Stimulated activated CD8-positive, alpha-beta memory T cell treated with anti-CD3 and anti-CD28 coated beads, Interleukin-12 subunit alpha, Interleukin-12 subunit beta, amount 100 ng/mL, for 1 hour (primary cell): Measurements from ENCODE around the gene GATD1.
"Not testable (repeated sequence)": the region's sequence is repeated elsewhere in the genome, so short reads cannot be mapped to it uniquely, and the experiment has no call there.

Experiments
- DNase-seq: peaks from one replicate; pipeline ENCODE4 v3.0.0-alpha.2; 2020; ENCODE audit warnings: low read depth

GATD1 gene

DNA sequence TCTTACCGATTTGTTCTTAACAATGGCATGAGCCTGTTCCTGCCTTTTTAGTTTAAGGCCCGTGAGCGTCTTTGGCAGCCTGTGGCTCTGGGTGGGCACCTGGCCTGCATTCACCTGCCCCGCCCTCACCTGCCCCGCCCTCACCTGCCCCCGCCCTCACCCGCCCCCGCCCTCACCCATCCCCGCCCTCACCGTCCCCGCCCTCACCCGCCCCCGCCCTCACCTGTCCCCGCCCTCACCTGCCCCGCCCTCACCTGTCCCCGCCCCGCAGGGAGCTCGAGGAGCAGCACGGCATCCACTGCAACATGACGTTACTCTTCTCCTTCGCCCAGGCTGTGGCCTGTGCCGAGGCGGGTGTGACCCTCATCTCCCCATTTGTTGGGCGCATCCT, 14.2 kb downstream of the GATD1 start:
- no peak for DNase-seq

DNA sequence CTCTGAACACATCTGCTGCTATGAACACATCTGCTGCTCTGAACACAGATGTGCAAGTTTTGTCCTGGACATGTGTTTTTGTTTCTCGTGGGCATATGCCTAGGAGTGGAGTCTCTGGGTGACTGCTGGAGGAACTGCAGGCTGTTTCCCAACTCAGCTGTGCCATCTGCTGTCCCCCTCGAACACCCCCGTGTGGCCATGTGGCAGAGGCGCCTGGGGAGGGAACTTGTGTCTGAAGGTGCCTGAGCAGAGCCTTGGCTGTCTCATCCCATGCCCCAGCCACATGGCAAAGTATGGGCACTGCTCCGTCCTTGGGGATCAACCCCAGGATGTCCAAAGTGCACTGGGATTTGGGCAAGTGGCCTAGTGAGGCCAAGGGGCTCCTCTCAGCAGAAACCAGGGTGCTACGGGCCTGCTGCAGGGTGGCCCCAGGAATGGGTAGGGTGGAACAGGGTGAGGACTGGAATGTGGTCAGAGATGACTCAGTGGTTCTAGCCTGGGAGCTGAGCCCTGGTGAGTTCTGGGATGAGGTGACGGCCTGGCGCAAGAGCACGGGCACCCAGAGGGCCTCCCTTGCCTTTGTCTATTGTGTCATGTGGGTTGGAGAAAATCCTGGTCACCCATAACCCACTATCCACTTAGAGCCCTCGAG, 14.7 kb downstream of the GATD1 start:
- DNase-seq, result no peak

DNA sequence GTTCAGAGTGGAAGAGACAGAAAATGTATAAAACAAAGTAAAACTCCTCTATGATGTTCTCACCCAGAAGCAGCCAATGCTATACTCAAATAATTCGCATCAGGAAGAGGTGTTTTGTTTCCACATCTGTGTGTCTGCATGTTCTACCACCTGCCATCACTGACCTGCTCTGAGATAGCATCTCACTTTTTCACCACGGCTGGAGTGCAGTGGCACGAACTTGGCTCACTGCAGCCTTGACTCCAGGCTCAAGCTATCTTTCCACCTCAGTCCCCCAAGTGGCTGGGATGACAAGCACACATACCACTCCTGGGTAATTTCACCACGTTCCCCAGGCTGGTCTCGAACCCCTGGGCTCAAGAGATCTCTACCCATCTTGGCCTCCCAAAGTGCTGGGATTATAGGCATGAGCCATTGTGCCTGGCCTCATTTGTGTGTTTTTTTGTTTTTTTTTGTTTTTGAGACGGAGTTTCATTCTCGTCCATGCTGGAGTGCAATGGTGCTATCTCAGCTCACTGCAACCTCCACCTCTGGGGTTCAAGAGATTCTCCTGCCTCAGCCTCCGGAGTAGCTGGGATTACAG, 15.7 kb downstream of the GATD1 start:
- DNase-seq, result no peak

DNA sequence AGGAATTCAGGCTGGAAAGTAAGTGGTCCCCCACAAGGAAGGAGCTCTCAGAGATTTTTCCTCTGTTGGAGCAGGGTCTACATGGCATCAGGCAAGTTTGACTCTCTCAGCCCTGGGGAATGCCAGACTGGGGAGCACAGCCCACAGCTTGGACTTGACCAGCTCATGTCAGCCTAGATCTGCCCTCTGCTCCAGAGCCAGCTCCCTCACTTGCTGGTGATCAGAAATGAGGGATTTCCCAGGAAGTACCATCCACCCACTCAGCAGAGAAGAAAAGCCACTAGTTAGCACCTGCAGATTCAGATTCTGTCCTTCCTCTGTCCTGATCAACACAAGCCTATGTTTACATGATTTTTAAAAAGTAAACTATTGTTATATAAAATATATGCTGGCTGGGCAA, 17.1 kb downstream of the GATD1 start:
- no peak for DNase-seq

DNA sequence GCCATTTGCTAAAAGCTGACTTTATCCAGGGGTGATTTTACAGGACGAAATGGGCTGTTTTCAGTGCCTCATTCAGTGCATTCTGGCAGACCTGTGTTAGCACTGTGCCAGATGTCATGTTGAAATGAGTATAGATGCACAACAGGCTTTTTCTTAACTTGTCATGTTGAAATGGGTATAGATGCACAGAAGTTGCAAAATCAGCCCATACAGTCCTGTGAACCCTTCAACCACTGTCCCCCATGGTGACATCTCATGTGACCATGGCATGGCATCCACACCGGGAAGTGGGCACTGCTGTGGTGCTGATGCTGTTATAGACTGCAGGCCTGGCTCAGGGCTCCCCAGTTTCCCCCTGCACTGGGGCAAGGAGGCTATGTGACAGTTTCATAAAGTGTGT, 27.6 kb downstream of the GATD1 start:
- DNase-seq, result no peak

DNA sequence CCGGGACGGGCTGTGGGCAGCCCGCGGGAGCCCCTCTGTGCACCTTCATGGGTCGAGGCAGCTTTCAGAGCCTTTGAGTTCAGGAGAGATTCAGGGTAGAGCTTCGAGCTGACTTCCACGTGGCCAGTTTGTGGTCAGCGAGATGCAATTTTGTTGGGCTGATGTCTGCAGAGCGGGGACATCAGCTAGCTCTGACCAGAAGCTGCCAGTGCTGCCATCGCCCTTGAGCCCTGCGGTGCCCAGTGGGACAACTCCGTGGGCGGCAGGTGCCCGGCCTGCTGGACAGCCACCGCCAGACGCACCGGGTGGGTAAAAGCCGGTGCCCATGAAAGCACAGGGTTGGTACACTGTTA, 29.3 kb downstream of the GATD1 start:
- DNase-seq, result no peak

DNA sequence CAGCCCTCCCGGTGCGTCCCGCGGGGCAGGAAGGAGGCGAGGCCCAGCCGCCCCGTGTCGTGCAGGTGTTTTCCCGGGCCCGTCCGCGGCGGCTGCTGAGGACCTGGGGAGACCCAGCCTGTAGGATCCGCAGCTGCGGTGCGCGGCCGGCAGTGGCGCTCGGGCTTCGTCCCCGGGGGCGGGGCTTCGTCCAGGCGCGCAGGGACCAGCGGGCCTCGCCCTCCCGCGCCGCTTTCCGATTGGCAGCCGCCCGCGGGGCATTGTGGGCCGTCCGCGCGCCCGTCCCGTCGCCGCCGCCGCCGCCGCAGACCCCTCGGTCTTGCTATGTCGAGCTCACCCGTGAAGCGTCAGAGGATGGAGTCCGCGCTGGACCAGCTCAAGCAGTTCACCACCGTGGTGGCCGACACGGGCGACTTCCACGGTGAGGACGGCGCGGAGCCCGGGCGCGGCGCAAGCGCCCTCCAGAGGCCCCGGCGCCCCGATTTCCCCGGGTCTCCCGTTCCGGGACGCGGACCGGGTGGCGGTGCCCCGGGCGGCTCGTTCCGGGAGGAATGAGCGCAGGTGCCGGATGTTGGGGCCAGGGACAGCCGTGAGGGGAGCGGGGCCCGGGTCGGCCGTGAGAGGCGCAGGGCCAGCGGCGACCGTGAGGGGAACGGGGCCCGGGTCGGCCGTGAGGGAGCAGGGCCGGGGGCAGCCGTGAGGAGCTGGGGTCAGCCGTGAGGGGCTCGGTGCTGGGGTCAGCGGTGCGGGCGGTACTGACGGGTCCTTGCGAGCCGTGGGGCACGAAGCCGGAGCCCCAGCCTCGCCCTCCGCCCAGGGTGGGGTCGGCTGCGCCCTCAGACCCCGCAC, 29.9 kb downstream of the GATD1 start, which contains the start of gene TALDO1:
TALDO1 (plus strand) TSS at position 307 of the 849 bp plus-strand sequence; CDS start at position 325, 18 bp downstream.
- peak; percentile 57 for DNase-seq

DNA sequence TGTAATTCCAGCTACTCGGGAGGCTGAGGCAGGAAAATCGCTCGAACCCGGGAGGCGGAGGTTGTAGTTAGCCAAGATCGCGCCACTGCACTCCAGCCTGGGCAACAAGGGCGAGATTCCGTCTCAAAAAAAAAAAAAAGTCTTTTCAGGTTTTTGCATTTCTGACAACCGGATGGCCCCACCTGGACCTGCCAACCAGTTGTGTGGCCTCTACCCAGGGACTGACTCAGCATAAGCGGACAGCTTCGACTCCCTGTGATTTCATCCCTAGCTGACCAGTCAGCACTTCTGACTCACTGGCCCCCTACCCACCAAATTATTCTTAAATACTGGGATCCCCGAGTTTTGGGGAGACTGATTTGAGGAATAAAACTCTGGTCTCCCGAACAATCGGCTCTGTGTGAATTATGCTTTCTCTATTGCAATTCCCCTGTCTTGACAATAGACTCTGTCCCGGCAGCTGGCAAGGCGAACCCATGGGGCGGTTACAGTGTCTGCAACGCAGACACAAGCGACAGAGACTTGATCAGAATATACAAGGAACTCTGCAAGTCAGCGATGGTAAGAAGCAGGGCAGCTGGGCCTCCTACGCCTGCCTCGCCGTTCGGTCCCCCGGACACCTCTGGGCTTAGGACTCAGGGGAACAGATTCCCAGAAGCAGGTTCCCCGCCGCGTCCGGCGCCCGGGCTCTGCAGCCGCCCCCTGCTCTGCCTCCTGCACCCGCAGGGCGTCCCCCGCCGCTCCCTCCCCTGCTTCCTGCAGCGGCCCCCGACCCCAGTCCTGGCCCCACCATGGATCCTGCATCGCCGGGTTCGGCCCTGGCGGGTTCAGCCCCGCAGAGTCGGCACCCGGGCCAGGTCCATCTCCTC, 30.8 kb downstream of the GATD1 start:
- DNase-seq, result no peak

DNA sequence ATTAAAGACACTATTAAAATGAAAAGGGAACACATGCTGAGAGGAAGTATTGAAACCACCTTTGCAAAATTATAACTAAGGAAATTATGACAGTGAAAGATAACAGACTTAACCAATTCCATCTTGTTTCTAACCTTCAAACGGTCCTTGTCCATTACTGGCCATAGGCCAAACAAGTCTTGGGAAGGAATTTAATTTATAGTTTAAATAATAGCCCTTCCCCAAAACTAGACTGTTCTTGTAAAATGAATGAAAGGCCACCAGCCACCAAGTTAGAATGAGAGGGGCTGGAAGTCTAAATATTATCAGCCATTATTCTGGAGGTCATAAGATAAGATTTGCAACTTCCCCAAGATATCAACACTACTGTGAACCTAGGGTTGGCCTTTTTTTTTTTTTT, 31.9 kb downstream of the GATD1 start:
- no peak for DNase-seq

DNA sequence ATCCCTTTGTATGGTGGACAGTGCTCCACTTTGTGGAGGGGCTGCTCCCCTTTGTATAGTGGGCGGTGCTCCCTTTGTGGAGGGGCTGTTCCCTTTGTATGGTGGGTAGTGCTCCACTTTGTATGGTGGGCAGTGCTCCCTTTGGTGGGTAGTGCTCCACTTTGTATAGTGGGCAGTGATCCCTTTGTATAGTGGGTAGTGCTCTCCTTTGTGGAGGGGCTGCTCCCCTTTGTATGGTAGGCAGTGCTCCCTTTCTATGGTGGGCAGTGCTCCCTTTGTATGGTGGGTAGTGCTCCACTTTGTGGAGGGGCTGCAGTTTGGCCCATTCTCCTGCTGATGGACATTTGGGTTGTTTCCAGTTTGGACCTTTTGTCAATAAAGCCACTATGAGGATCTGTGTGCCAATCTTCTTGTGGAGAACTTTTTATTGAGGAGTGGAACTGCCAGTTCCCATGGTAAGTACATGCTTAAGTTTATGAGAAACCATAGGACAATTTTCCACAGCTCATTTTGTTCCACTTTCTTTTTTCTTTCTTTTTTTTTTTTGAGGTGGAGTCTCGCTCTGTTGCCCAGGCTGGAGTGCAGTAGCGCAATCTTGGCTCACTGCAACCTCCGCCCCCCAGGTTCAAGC, 34.6 kb downstream of the GATD1 start:
- no peak for DNase-seq

DNA sequence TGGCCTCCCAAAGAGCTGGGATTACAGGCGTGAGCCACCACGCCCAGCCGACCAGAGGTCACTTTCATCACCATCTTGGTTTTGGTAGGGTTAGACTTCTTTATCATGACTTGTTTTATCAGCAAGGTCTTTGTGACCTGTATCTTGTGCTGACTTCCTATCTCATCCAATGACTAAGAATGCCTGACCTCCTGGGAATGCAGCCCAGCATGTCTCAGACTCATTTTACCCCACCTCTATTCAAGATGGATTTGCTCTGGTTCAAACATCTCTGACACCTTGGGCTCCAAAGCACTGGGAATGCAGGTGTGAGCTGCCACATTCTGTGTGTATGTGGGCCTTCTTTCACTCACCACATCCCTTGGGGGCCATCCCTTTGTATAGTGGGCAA, 35.1 kb downstream of the GATD1 start:
- no peak for DNase-seq

DNA sequence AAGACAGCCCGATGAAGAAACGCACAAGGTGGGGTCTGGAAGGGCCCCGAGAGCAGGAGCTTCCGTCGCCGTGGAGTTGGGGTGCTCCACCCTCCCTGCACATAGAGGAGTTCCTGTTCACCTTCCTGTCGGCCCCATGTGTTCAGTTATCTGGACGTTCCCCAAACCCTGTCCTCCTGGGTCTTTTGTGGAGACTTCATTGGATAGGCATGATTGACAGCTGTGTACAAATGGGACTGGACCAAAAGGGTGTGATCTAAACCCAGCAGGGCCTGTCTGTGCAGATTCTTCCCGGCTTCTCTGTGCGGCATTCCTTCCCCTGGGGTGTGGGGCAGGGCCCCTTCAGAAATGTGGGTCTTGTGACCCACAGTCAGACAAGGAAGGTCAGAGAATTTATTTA, 39.4 kb downstream of the GATD1 start:
- DNase-seq, result not testable (repeated sequence)

DNA sequence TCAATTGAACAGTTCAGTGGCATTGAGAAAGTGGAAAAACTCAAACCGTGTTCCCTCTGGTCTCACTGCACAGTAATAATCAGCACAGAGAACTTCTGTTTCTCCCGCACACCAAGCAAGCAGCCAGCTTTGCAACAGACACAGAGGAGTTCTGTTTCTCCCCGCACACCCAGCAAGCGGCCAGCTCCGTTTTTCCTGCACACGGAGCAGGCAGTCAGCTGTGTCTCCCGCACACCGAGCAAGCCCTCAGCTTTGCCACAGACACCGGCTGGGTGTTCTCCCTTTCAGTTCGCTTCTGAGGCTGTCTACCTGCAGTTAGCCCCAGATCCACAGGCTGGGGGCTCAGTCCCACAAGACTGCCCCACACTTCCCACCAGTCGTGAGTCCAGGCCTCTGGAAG, 39.9 kb downstream of the GATD1 start:
- no peak for DNase-seq

DNA sequence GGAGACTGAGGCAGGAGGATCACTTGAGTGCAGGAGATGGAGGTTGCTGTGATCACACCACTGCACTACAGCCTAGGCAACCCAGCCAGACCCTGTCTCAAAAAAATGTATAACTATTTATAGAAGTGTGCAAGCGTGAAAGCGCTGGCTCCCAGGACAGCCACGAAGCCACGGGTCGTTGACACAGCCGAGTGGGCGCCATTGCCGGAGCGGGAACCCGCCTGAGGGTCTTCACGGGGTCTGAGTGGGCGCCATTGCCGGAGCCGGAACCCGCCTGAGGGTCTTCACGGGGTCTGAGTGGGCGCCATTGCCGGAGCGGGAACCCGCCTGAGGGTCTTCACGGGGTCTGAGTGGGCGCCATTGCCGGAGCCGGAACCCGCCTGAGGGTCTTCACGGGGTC, 42.7 kb downstream of the GATD1 start:
- not testable (repeated sequence) for DNase-seq

DNA sequence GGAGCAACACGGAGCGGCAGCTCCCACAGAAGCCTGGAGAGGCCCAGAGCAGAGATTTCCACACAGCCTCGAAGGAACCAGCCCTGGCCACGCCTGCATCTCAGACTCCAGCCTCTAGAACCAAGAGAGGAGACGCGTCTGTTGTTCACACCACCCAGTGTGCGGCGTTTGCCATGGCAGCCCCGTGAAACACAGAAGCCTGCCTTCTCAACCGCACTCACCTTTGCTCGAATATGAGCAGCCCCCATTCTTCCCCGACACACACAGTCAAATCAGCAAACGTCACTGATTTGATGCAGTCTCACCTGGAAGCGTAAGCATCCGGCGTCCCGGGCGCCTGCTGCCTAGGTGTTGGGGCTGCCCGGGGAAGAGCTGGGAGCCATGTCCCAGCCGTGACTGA, 44.2 kb downstream of the GATD1 start:
- DNase-seq, result no peak

DNA sequence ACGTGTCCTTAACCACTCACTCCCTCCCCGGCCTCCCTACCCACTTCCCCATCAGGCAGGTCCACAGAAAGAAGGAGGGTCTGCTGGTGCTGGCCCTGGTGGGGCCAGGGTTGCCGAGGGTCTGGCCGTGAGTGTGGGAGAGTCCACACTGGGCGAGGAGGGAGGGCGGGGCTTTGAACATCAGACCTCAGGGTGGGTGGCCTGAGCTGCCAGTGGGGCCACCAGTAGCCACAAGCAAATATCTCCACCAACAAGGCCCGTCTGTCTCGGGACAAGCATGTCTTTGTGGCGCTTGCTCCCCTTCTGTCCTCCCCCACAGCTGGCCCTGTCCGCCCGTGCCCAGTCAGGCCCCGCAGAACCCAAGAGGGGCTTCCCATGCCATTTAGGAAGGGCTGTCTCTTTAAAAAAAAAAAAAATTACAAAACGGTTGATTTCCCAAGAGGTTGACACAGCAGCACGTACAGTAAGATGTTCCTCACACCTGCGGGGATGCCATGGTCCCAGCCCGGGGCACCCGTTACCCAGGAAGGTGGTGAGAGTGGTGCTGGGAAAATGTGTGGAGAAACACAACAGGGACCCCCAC, 47.7 kb downstream of the GATD1 start:
- no peak for DNase-seq

DNA sequence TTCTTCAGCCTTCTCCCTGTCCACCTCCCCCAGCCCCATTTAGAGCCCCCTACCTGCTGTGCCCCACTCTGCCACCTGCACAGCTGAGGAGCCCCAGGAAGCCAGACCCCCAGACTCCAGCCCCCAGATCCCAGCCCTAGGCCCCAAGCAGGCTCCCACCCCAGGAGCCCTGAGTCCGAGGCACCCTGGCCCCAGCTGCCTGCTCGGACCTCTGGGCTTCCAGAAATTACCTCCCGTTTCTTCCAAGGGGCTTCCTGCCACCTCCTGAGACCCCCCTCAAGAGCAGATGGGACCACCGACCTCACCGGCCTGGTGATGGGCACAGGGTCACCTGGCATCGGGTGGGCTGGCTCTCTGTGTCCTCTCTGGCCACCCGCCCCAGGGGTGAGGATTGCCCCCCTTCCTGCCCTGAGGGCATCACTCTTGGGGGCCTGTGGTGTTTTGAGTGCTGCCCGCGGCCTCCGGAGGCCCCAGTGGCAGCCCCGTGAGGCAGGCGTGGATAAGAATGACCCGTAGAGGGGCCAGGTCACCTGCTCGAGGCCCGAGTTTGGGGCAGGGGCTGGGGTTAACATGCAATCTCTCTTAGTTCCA, 48.3 kb downstream of the GATD1 start:
- DNase-seq, result no peak

DNA sequence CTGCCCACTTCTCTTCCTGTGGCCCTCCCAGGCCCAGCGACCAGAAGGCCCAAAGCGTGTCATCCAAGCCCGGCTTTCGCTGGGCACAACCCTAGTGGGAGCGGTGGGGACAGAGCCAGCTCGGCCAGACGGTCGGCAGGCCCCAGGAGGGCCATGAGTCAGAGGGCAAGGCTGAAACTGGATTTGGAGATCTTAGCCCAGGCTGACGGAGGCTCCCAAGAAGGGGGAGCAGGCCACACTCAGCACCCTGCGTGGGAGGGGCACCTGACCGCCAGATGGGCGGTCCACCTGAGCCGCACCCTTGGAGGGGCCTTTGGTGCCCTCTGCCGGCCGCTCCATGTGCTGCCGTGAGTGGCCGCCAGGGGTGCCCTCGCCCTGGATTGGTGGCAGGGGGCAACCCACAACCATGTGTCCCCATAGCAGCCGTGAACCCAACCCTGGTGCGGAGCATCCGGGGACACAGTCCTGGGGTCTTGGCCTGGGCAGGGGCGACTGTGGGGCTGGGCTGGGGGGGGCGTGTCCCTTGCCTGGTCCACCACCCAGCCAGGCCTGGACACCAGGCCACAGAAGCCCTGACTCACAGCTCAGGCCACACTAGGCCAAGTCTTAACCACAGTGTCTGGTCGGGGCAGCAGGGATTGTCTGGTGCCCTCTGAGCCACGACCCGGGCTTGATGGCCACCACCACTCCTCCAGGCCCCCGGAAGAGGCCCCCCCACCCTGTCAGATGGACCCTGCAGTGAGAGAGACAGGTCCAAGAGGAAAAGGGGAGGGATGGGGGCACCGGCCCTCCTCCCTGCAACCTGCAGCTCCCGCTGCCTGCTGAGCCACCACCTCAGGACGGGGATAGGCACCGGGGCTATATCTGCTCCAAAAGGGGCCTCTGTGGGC, 49.2 kb downstream of the GATD1 start:
- DNase-seq, result peak; percentile 64

DNA sequence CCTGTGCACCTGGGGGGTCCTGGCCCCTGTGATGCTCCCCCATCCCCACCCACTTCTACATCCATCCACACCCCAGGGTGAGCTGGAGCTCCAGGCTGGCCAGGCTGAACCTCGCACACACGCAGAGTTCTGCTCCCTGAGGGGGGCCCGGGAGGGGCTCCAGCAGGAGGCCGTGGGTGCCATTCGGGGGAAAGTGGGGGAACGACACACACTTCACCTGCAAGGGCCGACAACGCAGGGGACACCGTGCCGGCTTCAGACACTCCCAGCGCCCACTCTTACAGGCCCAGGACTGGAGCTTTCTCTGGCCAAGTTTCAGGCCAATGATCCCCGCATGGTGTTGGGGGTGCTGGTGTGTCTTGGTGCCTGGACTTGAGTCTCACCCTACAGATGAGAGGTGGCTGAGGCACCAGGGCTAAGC, 50.0 kb downstream of the GATD1 start:
- no peak for DNase-seq
